SK-N-SH treated with all-trans-retinoic acid at 6 μM for 48 hours (cell line): ENCODE measurements around the gene ULK4.

Experiments used
- ARNTL ChIP-seq: fragments of 450-650 bp; formaldehyde crosslinking; IDR thresholded peaks from 2 replicates; pipeline ENCODE4 v1.5.0; 2020; ENCODE audit warnings: low read depth, mild to moderate bottlenecking, moderate library complexity, borderline replicate concordance
- GLIS3 ChIP-seq: fragments of 250-450 bp; sonication (Bioruptor Pico); IDR thresholded peaks from 2 replicates; pipeline ENCODE4 v1.5.0; 2020; ENCODE audit warnings: mild to moderate bottlenecking, moderate library complexity
- ISL1 ChIP-seq: fragments of 250-450 bp; sonication (Bioruptor Pico); IDR thresholded peaks from 2 replicates; pipeline ENCODE4 v2.1.2; 2022; ENCODE audit warnings: mild to moderate bottlenecking, moderate library complexity
- ZFP3 ChIP-seq: fragments of 250-450 bp; sonication (Bioruptor Pico); IDR thresholded peaks from 2 replicates; pipeline ENCODE4 v1.5.0; 2020; ENCODE audit warnings: mild to moderate bottlenecking, moderate library complexity
- TF ChIP-seq, protein P1 (sequence below): fragments of 250-450 bp; sonication (Bioruptor Pico); IDR thresholded peaks from 2 replicates; pipeline ENCODE4 v1.5.1; 2021; ENCODE audit warnings: mild to moderate bottlenecking, moderate library complexity
- TF ChIP-seq, protein P2 (sequence below): fragments of 250-450 bp; sonication (Bioruptor Pico); IDR thresholded peaks from 2 replicates; pipeline ENCODE4 v1.8.0; 2020; ENCODE audit warnings: mild to moderate bottlenecking, moderate library complexity, borderline replicate concordance

DNA sequence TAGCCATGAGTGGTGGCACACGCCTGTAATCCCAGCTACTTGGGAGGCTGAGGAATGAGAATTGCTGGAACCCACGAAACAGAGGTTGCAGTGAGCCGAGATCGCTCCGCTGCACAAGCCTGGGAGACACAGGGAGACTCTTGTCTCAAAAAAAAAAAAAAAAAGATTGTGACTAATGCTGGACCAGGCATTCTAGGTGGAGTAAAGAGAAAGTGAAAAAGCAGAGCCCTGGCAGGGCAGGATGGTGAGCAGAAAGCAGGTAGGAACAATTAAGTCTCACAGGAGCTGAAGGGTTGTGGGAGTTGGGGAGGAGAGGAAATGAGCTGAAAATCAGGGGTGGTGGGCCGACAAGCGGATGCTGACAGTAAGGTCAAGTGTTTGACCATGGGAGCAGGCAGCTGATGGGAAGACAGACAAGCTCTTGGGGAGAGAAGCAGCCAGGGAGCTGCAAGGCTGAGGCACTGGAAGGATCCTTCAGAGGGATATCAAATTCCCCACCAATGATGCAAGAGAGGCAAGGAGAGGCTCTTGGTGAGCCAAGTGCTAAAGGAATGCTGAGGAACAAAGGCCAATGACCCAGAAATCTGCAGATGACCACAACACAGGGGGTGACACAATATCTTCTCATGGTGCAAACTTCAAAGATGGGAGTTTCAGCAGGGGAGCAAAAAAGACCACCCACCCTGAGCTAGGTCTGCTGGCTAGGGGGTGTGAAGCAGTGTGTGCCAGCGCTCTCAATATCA, 251.1 kb downstream of the ULK4 start:
- TF ChIP-seq GLIS3 (no peak), ISL1 (CRISPR knock-in tag) (no peak), ARNTL (CRISPR knock-in tag) (no peak), ZFP3 (CRISPR knock-in tag) (no peak)
- TF ChIP-seq, protein P1, sequence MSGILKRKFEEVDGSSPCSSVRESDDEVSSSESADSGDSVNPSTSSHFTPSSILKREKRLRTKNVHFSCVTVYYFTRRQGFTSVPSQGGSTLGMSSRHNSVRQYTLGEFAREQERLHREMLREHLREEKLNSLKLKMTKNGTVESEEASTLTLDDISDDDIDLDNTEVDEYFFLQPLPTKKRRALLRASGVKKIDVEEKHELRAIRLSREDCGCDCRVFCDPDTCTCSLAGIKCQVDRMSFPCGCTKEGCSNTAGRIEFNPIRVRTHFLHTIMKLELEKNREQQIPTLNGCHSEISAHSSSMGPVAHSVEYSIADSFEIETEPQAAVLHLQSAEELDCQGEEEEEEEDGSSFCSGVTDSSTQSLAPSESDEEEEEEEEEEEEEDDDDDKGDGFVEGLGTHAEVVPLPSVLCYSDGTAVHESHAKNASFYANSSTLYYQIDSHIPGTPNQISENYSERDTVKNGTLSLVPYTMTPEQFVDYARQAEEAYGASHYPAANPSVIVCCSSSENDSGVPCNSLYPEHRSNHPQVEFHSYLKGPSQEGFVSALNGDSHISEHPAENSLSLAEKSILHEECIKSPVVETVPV (CRISPR knock-in tag) = no peak
- TF ChIP-seq, protein P2, sequence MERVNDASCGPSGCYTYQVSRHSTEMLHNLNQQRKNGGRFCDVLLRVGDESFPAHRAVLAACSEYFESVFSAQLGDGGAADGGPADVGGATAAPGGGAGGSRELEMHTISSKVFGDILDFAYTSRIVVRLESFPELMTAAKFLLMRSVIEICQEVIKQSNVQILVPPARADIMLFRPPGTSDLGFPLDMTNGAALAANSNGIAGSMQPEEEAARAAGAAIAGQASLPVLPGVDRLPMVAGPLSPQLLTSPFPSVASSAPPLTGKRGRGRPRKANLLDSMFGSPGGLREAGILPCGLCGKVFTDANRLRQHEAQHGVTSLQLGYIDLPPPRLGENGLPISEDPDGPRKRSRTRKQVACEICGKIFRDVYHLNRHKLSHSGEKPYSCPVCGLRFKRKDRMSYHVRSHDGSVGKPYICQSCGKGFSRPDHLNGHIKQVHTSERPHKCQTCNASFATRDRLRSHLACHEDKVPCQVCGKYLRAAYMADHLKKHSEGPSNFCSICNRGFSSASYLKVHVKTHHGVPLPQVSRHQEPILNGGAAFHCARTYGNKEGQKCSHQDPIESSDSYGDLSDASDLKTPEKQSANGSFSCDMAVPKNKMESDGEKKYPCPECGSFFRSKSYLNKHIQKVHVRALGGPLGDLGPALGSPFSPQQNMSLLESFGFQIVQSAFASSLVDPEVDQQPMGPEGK (CRISPR knock-in tag) = no peak
